Duodenal mucosa (tissue), 2 donors: ENCODE data around the gene NCS1.

Experiments
- H3K27ac ChIP-seq: one replicate; pipeline ENCODE4 v1.7.0; 2013; ENCODE audit warnings: low read depth, low read length
- H3K27me3 ChIP-seq, 2 donors: one replicate each; pipeline ENCODE4 v1.7.0; 2013; ENCODE audit warnings: low read length in 2 of 2, control low read depth in 1 of 2; ENCODE audit not compliant: insufficient read depth in 2 of 2, control insufficient read depth in 1 of 2
- H3K36me3 ChIP-seq, 2 donors: one replicate each; pipeline ENCODE4 v1.7.0; 2013; ENCODE audit warnings: low read length in 2 of 2, control low read depth in 1 of 2; ENCODE audit not compliant: insufficient read depth in 2 of 2, control insufficient read depth in 1 of 2
- H3K4me1 ChIP-seq, 2 donors: one replicate each; pipeline ENCODE4 v1.7.0; 2013; ENCODE audit warnings: low read length in 2 of 2, control low read depth in 1 of 2; ENCODE audit not compliant: insufficient read depth in 2 of 2, control insufficient read depth in 1 of 2
- H3K4me3 ChIP-seq, 2 donors: one replicate each; pipeline ENCODE4 v1.7.0; 2013; ENCODE audit warnings: low read length in 2 of 2, low read depth in 1 of 2
- H3K9ac ChIP-seq, 2 donors: one replicate each; pipeline ENCODE4 v1.7.0; 2013; ENCODE audit warnings: low read length in 2 of 2, low read depth in 1 of 2
- H3K9me3 ChIP-seq, 2 donors: one replicate each; pipeline ENCODE4 v1.7.0; 2013; ENCODE audit warnings: low read length in 2 of 2, control low read depth in 1 of 2; ENCODE audit not compliant: control insufficient read depth in 1 of 2

NCS1 gene

GRCh38 chr9:130173666-130173983, 1.4 kb downstream of the NCS1 start:
- Histone ChIP-seq H3K36me3 (no peaks in the 10 kb centered on the region), H3K4me3 (no peak overlapping the region), H3K4me1 (peaks cover 0 to 3% of the 10 kb centered on the region in 2 donors), H3K27ac (no peak overlapping the region), H3K27me3 (peaks cover 16 to 18% of the 10 kb centered on the region in 2 donors), H3K9ac (no peak overlapping the region), H3K9me3 (no peaks in the 10 kb centered on the region)

DNA sequence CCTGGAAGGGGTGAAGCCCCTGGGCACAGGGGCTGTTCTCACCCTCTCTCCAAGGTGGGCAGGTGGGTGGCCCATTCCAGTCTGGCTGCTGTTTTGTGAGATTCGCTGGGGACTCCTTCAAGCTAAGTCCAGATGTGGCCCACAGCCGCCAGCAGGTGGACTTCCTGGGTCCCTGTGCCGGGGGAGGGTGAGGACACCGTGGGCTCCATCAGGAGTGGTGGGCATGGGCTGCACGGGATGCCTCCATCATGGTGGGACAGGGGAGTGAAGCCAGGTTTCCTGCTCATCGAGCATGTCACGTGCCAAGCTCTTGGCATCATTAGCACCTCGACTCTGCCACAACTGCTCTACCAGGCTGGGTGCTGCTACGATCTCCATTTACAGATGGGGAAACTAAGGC, 1.8 kb downstream of the NCS1 start:
- Histone ChIP-seq H3K9ac (no peak overlapping the region), H3K27me3 (peaks cover 16 to 18% of the 10 kb centered on the region in 2 donors), H3K36me3 (no peaks in the 10 kb centered on the region), H3K9me3 (no peaks in the 10 kb centered on the region), H3K4me3 (no peak overlapping the region), H3K27ac (no peak overlapping the region), H3K4me1 (peaks cover 0 to 3% of the 10 kb centered on the region in 2 donors)

- Histone ChIP-seq H3K9ac (no peak overlapping the region), H3K9me3 (no peaks in the 10 kb centered on the region), H3K4me1 (peaks cover 0 to 3% of the 10 kb centered on the region in 2 donors), H3K4me3 (no peak overlapping the region), H3K36me3 (no peaks in the 10 kb centered on the region), H3K27ac (no peak overlapping the region), H3K27me3 (peaks cover 16 to 18% of the 10 kb centered on the region in 2 donors)
These were observed 2.7 kb downstream of the NCS1 start for GRCh38 chr9:130174920-130175321.

DNA sequence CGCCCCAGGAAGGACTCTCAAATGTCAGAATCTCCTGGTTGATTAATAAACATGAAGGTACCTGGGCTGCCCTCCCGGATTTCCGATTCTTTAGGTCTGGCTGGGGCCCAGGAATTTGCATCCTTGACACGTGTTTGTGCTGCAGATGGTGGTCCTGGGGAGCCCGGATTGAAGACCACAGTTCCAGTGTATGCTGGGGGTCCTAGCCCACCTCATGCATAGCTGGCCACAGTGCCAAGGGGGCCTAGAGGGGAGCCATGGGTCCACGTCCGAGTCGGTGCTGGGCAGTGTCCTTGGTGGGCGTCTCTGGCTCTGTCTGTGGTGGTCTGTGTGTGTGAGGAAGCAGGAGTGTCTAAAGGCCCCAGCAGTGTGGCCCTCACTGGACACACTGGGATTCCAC, 3.2 kb downstream of the NCS1 start:
- H3K27me3 ChIP-seq: peaks cover 16 to 18% of the 10 kb centered on the region in 2 donors
- no peak overlapping the region for H3K4me3 ChIP-seq
- H3K9ac ChIP-seq: no peak overlapping the region
- H3K4me1 ChIP-seq: peaks cover 0 to 3% of the 10 kb centered on the region in 2 donors
- no peaks in the 10 kb centered on the region for H3K36me3 ChIP-seq
- no peak overlapping the region for H3K27ac ChIP-seq
- H3K9me3 ChIP-seq: no peaks in the 10 kb centered on the region

DNA sequence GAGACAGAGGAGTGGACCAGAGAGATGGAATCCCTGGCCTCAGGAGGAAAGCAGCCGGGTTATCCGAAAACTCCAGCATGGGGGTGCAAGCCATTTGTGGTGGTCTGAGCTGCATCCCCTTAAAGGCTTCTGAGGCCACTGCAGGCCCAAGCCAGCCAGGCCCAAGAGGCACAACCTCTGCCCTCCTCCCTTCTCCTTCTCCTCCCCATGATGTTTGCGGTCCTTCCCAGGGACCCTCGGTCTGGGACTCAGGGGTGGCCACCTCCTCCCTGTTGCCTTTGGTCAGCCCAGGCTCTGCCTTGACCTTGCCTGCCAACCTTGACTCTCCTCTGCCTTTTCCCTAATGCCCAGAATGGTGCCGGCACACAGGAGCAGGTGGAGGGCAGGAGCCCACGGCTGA, 4.6 kb downstream of the NCS1 start:
- Histone ChIP-seq H3K4me3 (no peak overlapping the region), H3K9ac (no peak overlapping the region), H3K27ac (no peak overlapping the region), H3K4me1 (peaks cover 0 to 3% of the 10 kb centered on the region in 2 donors), H3K36me3 (no peaks in the 10 kb centered on the region), H3K9me3 (no peaks in the 10 kb centered on the region), H3K27me3 (peaks cover 10 to 14% of the 10 kb centered on the region in 2 donors)

GRCh38 chr9:130177898-130178805, 5.9 kb downstream of the NCS1 start:
- peaks cover 8 to 12% of the 10 kb centered on the region in 2 donors for H3K27me3 ChIP-seq
- no peak overlapping the region for H3K27ac ChIP-seq
- no peak overlapping the region for H3K4me3 ChIP-seq
- no peak overlapping the region for H3K9ac ChIP-seq
- peaks cover 11 to 16% of the 10 kb centered on the region in 2 donors for H3K4me1 ChIP-seq
- H3K36me3 ChIP-seq: no peaks in the 10 kb centered on the region
- no peaks in the 10 kb centered on the region for H3K9me3 ChIP-seq

DNA sequence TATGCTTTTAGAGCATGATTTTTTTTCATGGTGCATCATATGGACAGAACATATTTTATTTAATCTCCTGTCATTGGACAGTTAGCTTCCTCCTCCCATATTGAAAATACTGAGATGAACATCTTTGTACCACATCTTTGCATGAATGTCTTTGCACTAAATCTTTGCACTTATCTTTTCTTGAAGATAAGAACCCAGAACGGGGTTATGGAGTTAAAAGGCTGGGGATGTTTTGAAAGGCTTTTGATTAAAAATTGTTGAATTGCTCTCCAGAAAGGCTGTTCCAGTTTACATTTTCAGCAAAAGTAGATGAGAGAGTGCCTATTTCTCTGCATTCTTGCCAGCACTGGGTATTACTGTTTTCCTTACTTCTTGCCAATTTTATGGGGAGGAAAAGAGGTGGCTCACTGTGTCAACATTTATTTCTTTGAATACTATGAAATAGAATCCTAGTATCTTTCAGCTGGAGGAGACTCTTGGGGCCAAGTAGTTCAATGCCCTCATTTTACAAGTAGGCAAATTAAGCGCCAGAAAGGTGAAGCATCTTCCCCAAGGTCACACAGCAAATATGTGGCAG, 7.2 kb downstream of the NCS1 start:
- H3K4me1 ChIP-seq: peaks cover 13 to 15% of the 10 kb centered on the region in 2 donors
- H3K27me3 ChIP-seq: no peaks in the 10 kb centered on the region
- H3K4me3 ChIP-seq: no peak overlapping the region
- H3K36me3 ChIP-seq: no peaks in the 10 kb centered on the region
- H3K9me3 ChIP-seq: no peaks in the 10 kb centered on the region
- H3K27ac ChIP-seq: no peak overlapping the region
- no peak overlapping the region for H3K9ac ChIP-seq

- Histone ChIP-seq H3K9ac (no peak overlapping the region), H3K27me3 (no peaks in the 10 kb centered on the region), H3K4me1 (peaks cover 13 to 15% of the 10 kb centered on the region in 2 donors), H3K4me3 (no peak overlapping the region), H3K36me3 (no peaks in the 10 kb centered on the region), H3K27ac (no peak overlapping the region), H3K9me3 (no peaks in the 10 kb centered on the region)
These were observed 8.3 kb downstream of the NCS1 start for GRCh38 chr9:130180516-130180915.

DNA sequence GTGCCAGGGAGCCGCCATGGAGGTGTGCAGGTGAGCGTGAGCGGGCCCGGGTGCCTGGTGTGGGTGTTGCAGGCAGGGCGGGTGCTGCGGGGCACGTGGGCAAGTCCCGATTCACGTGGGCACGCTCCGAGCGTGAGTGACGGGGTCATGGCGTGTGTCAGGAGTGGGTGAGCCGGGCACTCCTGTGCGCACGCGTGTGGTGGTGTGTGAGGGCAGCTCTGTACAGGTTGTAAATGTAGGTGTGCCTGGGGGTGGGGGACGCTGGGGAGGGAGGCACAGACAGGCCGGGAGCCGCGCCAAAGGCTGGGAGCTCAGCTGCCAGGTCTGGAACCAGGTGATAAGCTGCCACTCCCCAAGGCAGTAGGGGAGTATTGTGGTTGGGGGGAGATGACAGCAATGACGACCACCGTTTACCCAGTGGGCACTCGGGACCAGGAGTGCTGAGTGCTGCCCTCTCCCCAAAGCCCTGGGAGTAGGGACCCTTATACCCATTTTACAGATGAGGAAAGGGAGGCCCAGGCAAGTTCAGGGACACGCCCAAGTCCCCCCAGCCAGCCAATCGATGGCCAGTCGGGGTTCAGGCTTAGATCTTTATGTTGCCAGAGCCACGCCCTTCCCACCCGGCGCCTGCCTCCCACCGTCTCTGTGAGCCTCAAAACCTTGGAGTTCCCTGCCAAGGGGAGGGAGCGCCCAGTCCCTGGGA, 9.6 kb downstream of the NCS1 start:
- Histone ChIP-seq H3K9ac (peak overlapping the region in 1 of 2 donors; percentile 18), H3K27me3 (peaks cover 0 to 5% of the 10 kb centered on the region in 2 donors), H3K36me3 (no peaks in the 10 kb centered on the region), H3K4me3 (peak overlapping the region in 1 of 2 donors; percentile 8), H3K9me3 (no peaks in the 10 kb centered on the region), H3K27ac (no peak overlapping the region), H3K4me1 (peaks cover 16 to 19% of the 10 kb centered on the region in 2 donors)

DNA sequence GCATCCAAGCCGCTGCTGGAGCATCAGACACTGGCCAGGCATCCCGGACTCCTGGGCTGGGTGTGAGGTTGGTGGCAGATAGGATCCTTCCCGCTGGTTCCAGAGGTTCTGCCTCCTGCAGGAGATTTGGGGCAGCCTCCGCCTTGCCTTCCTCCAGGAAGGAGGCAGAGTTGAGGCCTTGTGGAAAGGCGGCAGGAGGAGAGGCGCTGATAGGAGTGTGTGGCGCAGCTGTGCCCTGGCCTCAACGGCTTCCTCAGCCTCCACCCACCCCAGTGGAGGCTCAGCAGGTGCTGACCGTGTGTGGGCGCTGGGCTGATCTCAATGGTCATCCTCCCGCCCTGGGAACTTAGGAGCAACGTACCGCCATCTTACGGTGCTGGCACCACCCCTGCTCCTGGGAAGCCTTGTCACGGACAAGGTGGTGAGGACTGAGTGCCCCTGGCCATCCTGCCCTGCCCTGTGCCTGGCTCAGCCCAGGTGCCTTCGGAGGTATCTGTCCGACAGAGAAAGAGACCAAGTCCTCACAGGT, 10.2 kb downstream of the NCS1 start:
- Histone ChIP-seq H3K27me3 (peaks cover 0 to 5% of the 10 kb centered on the region in 2 donors), H3K4me3 (no peak overlapping the region), H3K36me3 (no peaks in the 10 kb centered on the region), H3K9ac (no peak overlapping the region), H3K4me1 (peaks cover 23% of the 10 kb centered on the region in 2 donors), H3K27ac (no peak overlapping the region), H3K9me3 (no peaks in the 10 kb centered on the region)
